ENCODE results near the gene PPFIA4.

GRCh38 chr1:203124011-203124410, 97.7 kb downstream of the PPFIA4 start:
- TF ChIP-seq CTCF (IDR thresholded peaks at IDR 0.05) (no peak), POLR2A (IDR thresholded peaks at IDR 0.05) (no peak)
